IMR-90 (cell line): ENCODE measurements around the gene CDK2AP2. TPM values are rescaled to one million over a fixed set of nuclear protein-coding genes. Genes with fewer than 3 reads are reported as not detected.

Experiments used
- ATAC-seq: fragments of 200-7000 bp; cut with Tn5 transposase; 2 replicates; pipeline ENCODE4 v1.9.1; 2020; ENCODE audit warnings: low read depth, mild to moderate bottlenecking, moderate library complexity
- BruUV-seq: library from RNA; stranded (reverse); fragments of 400-500 nt; replicated peaks from 2 replicates; lab custom pipeline; 2021; lab: Mats Ljungman, UMichigan
- CTCF ChIA-PET: fragments of 300-600 bp; formaldehyde crosslinking; extraction: SDS; loops from one replicate; lab custom pipeline; 2021; ENCODE audit warnings: antibody characterized with exemption; lab: Yijun Ruan, JAX
- POLR2A ChIA-PET: fragments of 300-600 bp; sonication (Branson Sonifier 250); formaldehyde crosslinking; loops from one replicate; lab custom pipeline; 2022; ENCODE audit warnings: antibody characterized with exemption; ENCODE audit not compliant: unreplicated experiment; lab: Charles Lee
- DNase-seq: peaks from one replicate; pipeline ENCODE4 v3.0.0; 2013
- H2AFZ ChIP-seq: replicated peaks from 2 replicates; pipeline ENCODE3; 2013; ENCODE audit warnings: low read length, mild to moderate bottlenecking; ENCODE audit not compliant: poor library complexity
- H2AK5ac ChIP-seq: 2 replicates; pipeline ENCODE4 v1.6.1; 2013; ENCODE audit warnings: low read depth, low read length, inconsistent platforms
- H2AK9ac ChIP-seq: replicated peaks from 2 replicates; pipeline ENCODE3; 2013; ENCODE audit warnings: mild to moderate bottlenecking, low read depth, low read length, moderate library complexity; ENCODE audit not compliant: poor library complexity
- H2BK120ac ChIP-seq: 2 replicates; pipeline ENCODE4 v1.6.1; 2013; ENCODE audit warnings: low read depth, low read length, inconsistent platforms
- H2BK15ac ChIP-seq: 3 replicates; pipeline ENCODE4 v1.6.1; 2013; ENCODE audit warnings: low read depth, low read length, inconsistent platforms
- H2BK20ac ChIP-seq: 2 replicates; pipeline ENCODE4 v1.6.1; 2013; ENCODE audit warnings: low read depth, mild to moderate bottlenecking, inconsistent platforms, low read length, moderate library complexity
- H2BK5ac ChIP-seq: 2 replicates; pipeline ENCODE4 v1.6.1; 2013; ENCODE audit warnings: mild to moderate bottlenecking, low read depth, low read length, inconsistent platforms; ENCODE audit not compliant: poor library complexity, severe bottlenecking
- H3K14ac ChIP-seq: replicated peaks from 2 replicates; pipeline ENCODE4 v1.6.1; 2013; ENCODE audit warnings: low read depth, low read length, inconsistent platforms
- H3K18ac ChIP-seq: 2 replicates; pipeline ENCODE4 v1.6.1; 2013; ENCODE audit warnings: low read depth, low read length, control low read depth
- H3K23ac ChIP-seq: 2 replicates; pipeline ENCODE4 v1.6.1; 2013; ENCODE audit warnings: low read depth, low read length, inconsistent platforms
- H3K27ac ChIP-seq: 2 replicates; pipeline ENCODE4 v1.5.1; 2013; ENCODE audit warnings: mild to moderate bottlenecking, control low read depth, low read length; ENCODE audit not compliant: insufficient read depth
- H3K27me3 ChIP-seq: 2 replicates; pipeline ENCODE4 v1.6.1; 2013; ENCODE audit warnings: low read length; ENCODE audit not compliant: control insufficient read depth, insufficient read depth
- H3K36me3 ChIP-seq: 2 replicates; pipeline ENCODE4 v1.6.1; 2013; ENCODE audit warnings: low read length, mixed read lengths; ENCODE audit not compliant: control insufficient read depth, insufficient read depth
- H3K4ac ChIP-seq: 2 replicates; pipeline ENCODE4 v1.6.1; 2013; ENCODE audit warnings: low read depth, low read length, inconsistent platforms
- H3K4me1 ChIP-seq: 2 replicates; pipeline ENCODE4 v1.6.1; 2013; ENCODE audit warnings: low read length, mixed read lengths; ENCODE audit not compliant: control insufficient read depth, insufficient read depth
- H3K4me2 ChIP-seq: 2 replicates; pipeline ENCODE4 v1.6.1; 2013; ENCODE audit warnings: low read depth, mild to moderate bottlenecking, control low read depth, low read length, moderate library complexity
- H3K4me3 ChIP-seq: 2 replicates; pipeline ENCODE4 v1.5.1; 2013; ENCODE audit warnings: low read depth, mild to moderate bottlenecking, control low read depth, low read length, moderate library complexity; ENCODE audit not compliant: insufficient read depth
- H3K56ac ChIP-seq: 2 replicates; pipeline ENCODE4 v1.6.1; 2013; ENCODE audit warnings: low read length, inconsistent platforms; ENCODE audit not compliant: insufficient read depth; ENCODE audit errors: extremely low read depth
- H3K79me1 ChIP-seq, 2 experiments: 2 replicates each; pipeline ENCODE4 v1.6.1; 2013; ENCODE audit warnings: low read length in 2 of 2, inconsistent platforms in 1 of 2, low read depth in 1 of 2
- H3K9ac ChIP-seq: 2 replicates; pipeline ENCODE4 v1.6.1; 2013; ENCODE audit warnings: low read depth, low read length, control low read depth
- H3K9me1 ChIP-seq: 2 replicates; pipeline ENCODE4 v1.6.1; 2013; ENCODE audit warnings: low read length, inconsistent platforms; ENCODE audit not compliant: insufficient read depth
- H3K9me3 ChIP-seq: 2 replicates; pipeline ENCODE4 v1.6.1; 2013; ENCODE audit warnings: low read length; ENCODE audit not compliant: control insufficient read depth, insufficient read depth
- H4K20me1 ChIP-seq: 2 replicates; pipeline ENCODE4 v1.6.1; 2013; ENCODE audit warnings: low read length, inconsistent platforms; ENCODE audit not compliant: insufficient read depth
- H4K5ac ChIP-seq: 2 replicates; pipeline ENCODE4 v1.6.1; 2013; ENCODE audit warnings: mild to moderate bottlenecking, low read depth, low read length, control low read depth
- H4K8ac ChIP-seq, 2 experiments: 2 replicates each; pipeline ENCODE4 v1.6.1; 2013; ENCODE audit warnings: low read depth in 2 of 2, low read length in 2 of 2, control low read depth in 1 of 2, inconsistent platforms in 1 of 2
- H4K91ac ChIP-seq: 2 replicates; pipeline ENCODE4 v1.6.1; 2013; ENCODE audit warnings: low read depth, low read length, inconsistent platforms; ENCODE audit not compliant: insufficient read depth
- RCOR1 ChIP-seq: IDR thresholded peaks from 2 replicates; pipeline ENCODE4 v1.6.1; 2012; ENCODE audit warnings: mild to moderate bottlenecking, low read length, improper control_type of control experiment; ENCODE audit not compliant: insufficient replicate concordance
- WGBS, 2 experiments: methylation state at CpG; one replicate each; pipeline versions ENCODE4 v1.1.5 to v1.1.7; 2013; ENCODE audit warnings: missing lambda C conversion rate in 2 of 2; ENCODE audit not compliant: insufficient read length in 1 of 2; ENCODE audit errors: extremely low coverage in 2 of 2; 5-methylcytosine and 5-hydroxymethylcytosine counted together
- dilution Hi-C: fragments of 300-500 bp; cut with HindIII; formaldehyde crosslinking; loops from one replicate; pipeline ENCODE4 v1.14.3; 2018; ENCODE audit warnings: low sequenced_read_pairs; ENCODE audit not compliant: unreplicated experiment
- in situ Hi-C: fragments of 300-500 bp; cut with MboI; formaldehyde crosslinking; loops from 3 replicates; pipeline ENCODE4 v1.14.3; 2019; ENCODE audit warnings: low sequenced_read_pairs, inconsistent platforms, mixed read lengths
- intact Hi-C: fragments of 100-400 bp; cut with micrococcal nuclease; formaldehyde crosslinking; loops from 2 replicates; pipeline ENCODE4 v1.10.0; 2022
- polyA plus RNA-seq, 3 experiments: library from polyadenylated mRNA; depleted of rRNA; stranded (reverse); fragments of >200 nt; gene quantifications; 2 replicates each; pipeline ENCODE4 v1.2.3, GENCODE V29; 2012; ENCODE audit warnings: low replicate concordance in 1 of 3
- total RNA-seq: library from RNA; depleted of rRNA; stranded (reverse); fragments of >200 nt; gene quantifications from 2 replicates; pipeline ENCODE4 v1.2.3, GENCODE V29; 2012

CDK2AP2 gene
- total and polyA plus RNA-seq, 2 of the 4 experiments (the other 2 are of a cell fraction), result 8.1 to 44.7 TPM

- Histone ChIP-seq H3K9me1 (peaks cover 3% of the 10 kb centered on the region; the same call in 1 of the 2 replicates), H3K9ac (no peak overlapping the region), H3K9me3 (no peaks in the 10 kb centered on the region), H3K56ac (no peak overlapping the region), H3K36me3 (peaks cover 56% of the 10 kb centered on the region), H4K8ac (no peak overlapping the region), H3K14ac (no peak overlapping the region), H3K4me2 (no peak overlapping the region), H4K20me1 (no peaks in the 10 kb centered on the region; the same call in 1 of the 2 replicates), H4K5ac (no peak overlapping the region), H3K4me1 (no peaks in the 10 kb centered on the region), H2BK20ac (no peak overlapping the region), H3K23ac (no peak overlapping the region), H3K27me3 (no peaks in the 10 kb centered on the region), H2AK5ac (no peak overlapping the region), H3K18ac (no peak overlapping the region), H3K4me3 (no peak overlapping the region), H4K91ac (no peak overlapping the region), H2BK5ac (no peak overlapping the region), H3K27ac (no peak overlapping the region), H2BK120ac (no peak overlapping the region), H2BK15ac (no peak overlapping the region), H2AFZ (no peak overlapping the region), H2AK9ac (no peak overlapping the region), H3K79me1 (no peaks in the 10 kb centered on the region), H3K4ac (no peak overlapping the region)
- BruUV-seq, result no TSS peak
- no peak for TF ChIP-seq RCOR1
- ATAC-seq, result no peak
- in situ Hi-C loops (no loop called here), dilution Hi-C loops (no loop called here), intact Hi-C loops (no loop called here)
- CTCF ChIA-PET, result no interaction called here
- 92% methylated on average over 11 of the region's 59 CpGs; no CpG with 5 or more reads in 1 of the 2 experiments for WGBS, 2 experiments
- POLR2A ChIA-PET, result no interaction called here
- DNase-seq, result no peak
Observed at GRCh38 chr11:67494371-67495233, 13.4 kb downstream of the CDK2AP2 start.
